ENCODE results near the gene TAS2R42. TPM values are rescaled to one million over a fixed set of nuclear protein-coding genes. Genes with fewer than 3 reads are reported as not detected.

TAS2R42 gene
- total and polyA plus RNA-seq, 10 donors, result not detected

- no peaks in the 10 kb centered on the region for H3K9me3 ChIP-seq
- peak within 1 kb of the TSS; percentile 93 to 99 (median 98) for H3K27ac ChIP-seq
- intact Hi-C loops (cut with DNase I; ENCODE audit: low total_unique reads), result no loop called here
- TF ChIP-seq POLR2A (IDR thresholded peaks at IDR 0.05) (no peak), POLR2AphosphoS5 (IDR thresholded peaks at IDR 0.05) (peak; percentile 90 to 93 (median 92)), CTCF (IDR thresholded peaks at IDR 0.05 in 8 of 11, conservative IDR thresholded peaks at IDR 0.05 in 3 of 11) (peak in 5 of 11 experiments; percentile 11 to 38 (median 25))
- H3K27me3 ChIP-seq (replicated peaks in 1 of 7), result no peaks in the 10 kb centered on the region
- H3K36me3 ChIP-seq, result peaks cover 0 to 20% (median 0%) of the 10 kb centered on the region in 6 donors
- 0 to 1% (median 0%) methylated on average over 28 to 70 of the region's 70 CpGs for WGBS, 5 donors
- DNase-seq, result peak; percentile 98
- peak within 1 kb of the TSS; percentile 64 to 94 (median 80) for H3K4me3 ChIP-seq
- H3K4me1 ChIP-seq, result peaks cover 29 to 73% (median 46%) of the 10 kb centered on the region in 6 donors
These were observed 15.4 kb downstream of the TAS2R42 start, which contains the start of gene SMIM10L1 for GRCh38 chr12:11171145-11171968. TSS of gene SMIM10L1 (plus strand) at chr12:11171194. CDS start at chr12:11171357, 163 bp downstream.

GRCh38 chr12:11170810-11171144 is 16.0 kb downstream of the TAS2R42 start:
- WGBS, 5 donors, result 2 to 5% (median 3%) methylated on average over 4 of the region's 4 CpGs
- Histone ChIP-seq H3K4me3 (peak overlapping the region; percentile 64 to 94 (median 80)), H3K27ac (peak overlapping the region; percentile 93 to 99 (median 98)), H3K27me3 (replicated peaks in 1 of 7) (no peaks in the 10 kb centered on the region), H3K36me3 (peaks cover 0 to 23% (median 4%) of the 10 kb centered on the region in 6 donors), H3K9me3 (no peaks in the 10 kb centered on the region), H3K4me1 (peaks cover 29 to 79% (median 49%) of the 10 kb centered on the region in 6 donors)
- TF ChIP-seq CTCF (IDR thresholded peaks at IDR 0.05 in 8 of 11, conservative IDR thresholded peaks at IDR 0.05 in 3 of 11) (no peak), POLR2A (IDR thresholded peaks at IDR 0.05) (no peak), POLR2AphosphoS5 (IDR thresholded peaks at IDR 0.05) (no peak)
- no peak for DNase-seq
- intact Hi-C loops (cut with DNase I; ENCODE audit: low total_unique reads), result no loop called here

- Histone ChIP-seq H3K27ac (no peak overlapping the region), H3K4me3 (no peak overlapping the region), H3K27me3 (replicated peaks in 1 of 7) (no peaks in the 10 kb centered on the region), H3K9me3 (no peaks in the 10 kb centered on the region), H3K4me1 (peaks cover 19 to 65% (median 37%) of the 10 kb centered on the region in 6 donors), H3K36me3 (peaks cover 0 to 48% (median 10%) of the 10 kb centered on the region in 6 donors)
- TF ChIP-seq POLR2A (IDR thresholded peaks at IDR 0.05) (no peak), POLR2AphosphoS5 (IDR thresholded peaks at IDR 0.05) (no peak), CTCF (IDR thresholded peaks at IDR 0.05 in 8 of 11, conservative IDR thresholded peaks at IDR 0.05 in 3 of 11) (no peak)
- intact Hi-C loops (cut with DNase I; ENCODE audit: low total_unique reads), result no loop called here
- no peak for DNase-seq
These were observed 20.4 kb downstream of the TAS2R42 start for GRCh38 chr12:11166300-11166699.

- peaks cover 5 to 53% (median 21%) of the 10 kb centered on the region in 6 donors for H3K4me1 ChIP-seq
- H3K27ac ChIP-seq, result no peak overlapping the region
- no peak for TF ChIP-seq CTCF (IDR thresholded peaks at IDR 0.05 in 8 of 11, conservative IDR thresholded peaks at IDR 0.05 in 3 of 11)
- no peak for TF ChIP-seq POLR2A (IDR thresholded peaks at IDR 0.05)
- TF ChIP-seq POLR2AphosphoS5 (IDR thresholded peaks at IDR 0.05), result no peak
- H3K4me3 ChIP-seq, result no peak overlapping the region
- intact Hi-C loops (cut with DNase I; ENCODE audit: low total_unique reads), result no loop called here
- no peak for DNase-seq
- peaks cover 0 to 55% (median 11%) of the 10 kb centered on the region in 6 donors for H3K36me3 ChIP-seq
- no peaks in the 10 kb centered on the region for H3K9me3 ChIP-seq
- H3K27me3 ChIP-seq (replicated peaks in 1 of 7), result no peaks in the 10 kb centered on the region
These were observed 22.4 kb downstream of the TAS2R42 start for GRCh38 chr12:11164384-11164783.

Data from spleen (tissue), 11 donors.